ENCODE measurements around the gene MLLT6.

The MLLT6 gene

DNA sequence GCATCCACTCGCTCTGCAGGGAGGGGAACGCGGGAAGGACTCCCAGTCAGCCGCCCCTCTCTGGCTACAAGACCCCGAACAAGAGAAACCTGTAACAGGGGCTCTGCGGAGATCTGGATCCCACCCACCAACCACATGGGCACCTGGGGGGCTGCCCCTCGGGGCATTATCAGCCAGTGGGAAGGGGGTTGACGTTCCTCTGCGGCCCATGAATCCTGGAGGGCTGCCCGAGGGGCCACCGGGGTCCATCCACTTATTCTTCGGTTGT is 44.9 kb downstream of the MLLT6 start:
- FAIRE-seq: no peak
- TF ChIP-seq, protein P1, sequence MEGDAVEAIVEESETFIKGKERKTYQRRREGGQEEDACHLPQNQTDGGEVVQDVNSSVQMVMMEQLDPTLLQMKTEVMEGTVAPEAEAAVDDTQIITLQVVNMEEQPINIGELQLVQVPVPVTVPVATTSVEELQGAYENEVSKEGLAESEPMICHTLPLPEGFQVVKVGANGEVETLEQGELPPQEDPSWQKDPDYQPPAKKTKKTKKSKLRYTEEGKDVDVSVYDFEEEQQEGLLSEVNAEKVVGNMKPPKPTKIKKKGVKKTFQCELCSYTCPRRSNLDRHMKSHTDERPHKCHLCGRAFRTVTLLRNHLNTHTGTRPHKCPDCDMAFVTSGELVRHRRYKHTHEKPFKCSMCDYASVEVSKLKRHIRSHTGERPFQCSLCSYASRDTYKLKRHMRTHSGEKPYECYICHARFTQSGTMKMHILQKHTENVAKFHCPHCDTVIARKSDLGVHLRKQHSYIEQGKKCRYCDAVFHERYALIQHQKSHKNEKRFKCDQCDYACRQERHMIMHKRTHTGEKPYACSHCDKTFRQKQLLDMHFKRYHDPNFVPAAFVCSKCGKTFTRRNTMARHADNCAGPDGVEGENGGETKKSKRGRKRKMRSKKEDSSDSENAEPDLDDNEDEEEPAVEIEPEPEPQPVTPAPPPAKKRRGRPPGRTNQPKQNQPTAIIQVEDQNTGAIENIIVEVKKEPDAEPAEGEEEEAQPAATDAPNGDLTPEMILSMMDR (IDR thresholded peaks at IDR 0.05; ENCODE audit: insufficient read depth, missing control alignments): no peak
- DNase-seq (ENCODE audit: insufficient read length, low spot score): no peak

DNA sequence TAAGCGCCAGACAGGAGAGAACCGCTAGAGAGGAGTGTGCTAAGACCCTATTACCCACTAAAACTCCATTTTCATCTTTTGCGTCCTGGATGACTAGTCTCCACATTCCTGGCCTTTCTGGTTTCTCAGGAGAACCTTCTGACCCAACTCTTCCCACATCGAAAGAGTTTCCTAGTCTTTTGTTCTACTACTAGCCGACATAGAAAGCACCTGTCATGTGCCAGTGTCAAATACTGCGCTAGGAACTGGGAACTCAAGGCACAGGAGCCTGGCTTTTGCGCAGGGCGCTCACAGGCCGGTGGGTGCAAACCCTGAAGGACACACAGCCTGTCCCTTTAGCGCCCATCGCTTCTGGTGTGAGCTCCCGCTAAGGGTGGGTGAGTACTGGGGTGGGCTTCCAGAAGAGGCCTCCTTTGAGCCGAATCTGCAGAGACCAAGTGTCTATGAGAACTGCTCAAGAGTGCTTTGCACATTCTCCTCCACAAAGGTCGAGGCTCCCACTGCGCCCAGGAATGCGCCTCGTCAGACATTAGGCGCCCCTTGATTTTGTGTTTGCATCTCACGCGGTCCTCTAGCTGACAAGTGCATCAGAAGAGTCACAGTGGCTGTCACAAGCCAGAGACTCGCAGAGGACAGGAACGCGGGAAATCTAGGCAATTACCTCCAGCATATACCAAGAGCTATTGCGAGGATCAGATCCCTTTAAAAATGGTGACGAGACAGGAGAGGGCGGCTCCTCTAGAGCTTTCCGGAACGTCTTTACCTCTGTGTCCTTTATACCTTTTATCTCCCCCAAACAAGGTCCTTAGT is 45.4 kb downstream of the MLLT6 start:
- TF ChIP-seq, protein P1 (IDR thresholded peaks at IDR 0.05; ENCODE audit: insufficient read depth, missing control alignments): no peak
- DNase-seq (ENCODE audit: insufficient read length, low spot score): no peak
- FAIRE-seq: no peak

DNA sequence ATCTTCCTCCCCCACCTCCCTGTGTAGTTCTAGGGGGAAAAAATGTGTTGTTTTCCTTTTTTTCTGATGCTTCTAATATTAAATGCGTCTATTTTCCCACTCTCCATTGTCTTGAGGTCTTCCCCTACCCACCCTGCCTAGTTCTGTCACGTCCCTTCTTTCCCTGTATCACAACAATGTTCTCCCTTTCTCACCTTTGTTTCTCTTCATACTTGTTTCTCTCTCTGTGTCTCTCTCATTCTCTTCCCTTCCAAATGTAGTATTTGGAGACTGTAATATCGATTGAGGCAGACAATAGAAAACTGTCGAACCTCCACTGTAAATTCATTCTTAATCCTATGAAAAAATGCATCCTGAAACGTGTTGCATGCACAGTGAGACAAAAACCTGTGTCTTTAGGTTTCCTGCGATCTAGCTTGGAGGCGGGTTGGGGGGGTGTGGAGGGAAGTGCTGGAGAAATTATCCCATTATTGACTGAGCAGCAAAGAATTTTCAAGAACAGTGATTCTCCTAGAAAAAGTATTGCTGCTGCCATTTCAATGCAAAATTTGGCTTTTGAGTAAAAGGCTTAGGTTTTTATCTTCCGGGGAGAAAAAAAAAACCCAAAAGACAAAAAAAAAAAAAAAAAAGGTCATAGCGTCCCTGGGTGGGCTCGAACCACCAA is 46.2 kb downstream of the MLLT6 start:
- FAIRE-seq (no peak), DNase-seq (ENCODE audit: insufficient read length, low spot score) (no peak)
- TF ChIP-seq, protein P1 (IDR thresholded peaks at IDR 0.05; ENCODE audit: insufficient read depth, missing control alignments): no peak

DNA sequence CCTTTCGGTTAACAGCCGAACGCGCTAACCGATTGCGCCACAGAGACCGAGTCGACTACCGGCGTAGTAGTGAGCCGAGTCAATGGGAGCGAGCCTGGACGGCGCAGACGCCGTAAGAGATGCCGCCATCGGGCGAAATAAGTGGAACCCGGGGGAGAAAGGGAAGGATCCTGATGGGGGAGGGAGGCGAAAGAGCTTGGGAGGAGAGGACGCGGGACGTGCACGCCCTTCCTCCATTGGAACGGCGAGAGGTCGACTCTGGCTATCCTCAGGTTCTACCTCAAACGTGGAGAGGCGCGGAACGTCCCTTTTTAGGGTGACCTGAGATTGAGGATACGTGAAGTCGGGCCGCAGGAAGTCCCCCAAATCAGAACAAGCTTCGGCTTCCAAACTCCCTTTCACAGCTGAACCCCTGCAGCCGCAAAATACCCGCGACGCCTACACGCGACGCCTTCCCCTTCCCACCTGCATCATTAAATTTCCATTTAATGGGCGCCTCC is 46.8 kb downstream of the MLLT6 start:
- TF ChIP-seq, protein P1 (IDR thresholded peaks at IDR 0.05; ENCODE audit: insufficient read depth, missing control alignments): no peak
- DNase-seq (ENCODE audit: insufficient read length, low spot score): no peak
- FAIRE-seq: no peak

DNA sequence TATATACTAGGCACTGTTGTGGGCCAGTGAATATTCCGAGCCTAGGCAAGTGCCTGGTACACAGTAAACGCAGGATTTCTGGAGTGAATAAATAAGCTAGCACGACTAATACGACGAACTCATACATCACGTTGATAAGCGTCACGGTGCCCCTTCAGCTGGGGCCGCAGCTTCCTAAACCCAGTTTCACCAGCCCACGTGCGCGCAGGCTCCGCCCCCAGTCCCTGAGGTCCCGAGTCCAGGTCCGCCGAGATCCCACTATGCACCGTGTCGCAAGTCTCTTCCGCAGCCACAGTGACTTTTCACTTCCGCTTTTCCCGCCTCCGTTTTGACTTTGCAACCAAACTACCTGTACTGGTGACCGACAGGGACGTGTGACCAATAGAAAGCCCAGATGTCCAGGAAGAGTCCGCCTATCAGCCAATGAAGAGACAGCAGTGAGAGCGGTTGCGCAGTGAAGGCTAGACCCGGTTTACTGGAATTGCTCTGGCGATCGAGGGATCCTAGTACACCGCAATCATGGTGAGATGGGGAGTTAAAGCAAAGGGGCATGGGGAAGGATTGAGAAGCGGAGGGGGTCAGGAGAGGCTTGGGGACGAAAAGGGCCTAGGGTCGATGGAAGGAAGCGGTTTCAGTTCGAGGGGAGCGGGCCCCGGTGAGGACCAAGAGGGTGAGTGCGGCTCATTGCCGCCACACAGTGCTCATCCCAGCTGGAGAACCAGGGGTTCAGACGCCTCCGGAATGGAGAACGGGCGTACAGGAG is 47.4 kb downstream of the MLLT6 start, which contains the start of gene PSMB3:
TSS of gene PSMB3 (plus strand) at position 434 of the 763 bp plus-strand sequence. CDS start at position 520, 86 bp downstream.
- peak; percentile 92 for DNase-seq (ENCODE audit: insufficient read length, low spot score)
- TF ChIP-seq, protein P1 (IDR thresholded peaks at IDR 0.05; ENCODE audit: insufficient read depth, missing control alignments): no peak
- no peak for FAIRE-seq

DNA sequence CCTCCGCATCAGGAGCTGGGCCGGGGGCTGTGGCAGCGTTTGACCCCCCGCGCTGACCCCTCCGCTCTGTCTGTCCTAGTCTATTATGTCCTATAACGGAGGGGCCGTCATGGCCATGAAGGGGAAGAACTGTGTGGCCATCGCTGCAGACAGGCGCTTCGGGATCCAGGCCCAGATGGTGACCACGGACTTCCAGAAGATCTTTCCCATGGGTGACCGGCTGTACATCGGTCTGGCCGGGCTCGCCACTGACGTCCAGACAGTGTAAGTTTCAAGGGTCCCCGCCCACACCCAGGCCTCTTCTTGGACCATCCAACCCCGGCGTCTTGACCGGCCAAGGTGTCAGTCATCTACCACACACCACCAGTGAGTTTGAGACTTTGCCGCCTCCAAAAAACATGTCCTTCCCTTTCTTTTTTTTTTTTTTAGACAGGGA is 48.0 kb downstream of the MLLT6 start:
- no peak for DNase-seq (ENCODE audit: insufficient read length, low spot score)
- no peak for FAIRE-seq
- TF ChIP-seq, protein P1 (IDR thresholded peaks at IDR 0.05; ENCODE audit: insufficient read depth, missing control alignments): no peak
